GM19238 (cell line): ENCODE data around the gene PLXNB3.

Source experiments
- DNase-seq: peaks from one replicate; pipeline ENCODE4 v3.0.0; 2011; ENCODE audit warnings: low spot score; ENCODE audit not compliant: insufficient read length

Gene PLXNB3

DNA sequence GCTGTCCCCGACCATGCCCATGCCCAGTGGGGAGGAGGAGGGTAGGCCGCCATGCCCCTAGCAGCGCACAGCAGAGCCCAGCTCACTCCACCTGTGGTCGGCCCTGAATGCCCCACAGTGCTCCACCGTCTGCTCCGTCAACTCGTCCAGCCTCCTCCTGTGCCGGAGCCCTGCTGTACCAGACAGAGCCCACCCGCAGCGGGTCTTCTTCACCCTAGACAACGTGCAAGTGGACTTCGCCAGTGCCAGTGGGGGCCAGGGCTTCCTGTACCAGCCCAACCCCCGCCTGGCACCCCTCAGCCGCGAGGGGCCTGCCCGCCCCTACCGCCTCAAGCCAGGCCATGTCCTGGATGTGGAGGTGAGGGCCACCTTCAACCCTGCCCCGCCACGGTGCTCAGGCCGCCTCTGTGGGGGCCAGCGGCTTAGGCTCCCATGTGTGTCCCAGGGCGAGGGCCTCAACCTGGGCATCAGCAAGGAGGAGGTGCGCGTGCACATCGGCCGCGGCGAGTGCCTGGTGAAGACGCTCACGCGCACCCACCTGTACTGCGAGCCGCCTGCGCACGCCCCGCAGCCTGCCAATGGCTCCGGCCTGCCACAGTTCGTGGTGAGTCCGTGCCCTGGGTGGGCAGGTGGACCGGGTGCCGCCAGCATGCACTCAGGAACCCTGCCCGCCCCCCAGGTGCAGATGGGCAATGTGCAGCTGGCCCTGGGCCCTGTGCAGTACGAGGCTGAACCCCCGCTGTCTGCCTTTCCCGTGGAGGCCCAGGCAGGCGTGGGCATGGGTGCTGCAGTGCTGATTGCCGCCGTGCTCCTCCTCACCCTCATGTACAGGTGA, 9.9 kb downstream of the PLXNB3 start:
- no peak for DNase-seq

DNA sequence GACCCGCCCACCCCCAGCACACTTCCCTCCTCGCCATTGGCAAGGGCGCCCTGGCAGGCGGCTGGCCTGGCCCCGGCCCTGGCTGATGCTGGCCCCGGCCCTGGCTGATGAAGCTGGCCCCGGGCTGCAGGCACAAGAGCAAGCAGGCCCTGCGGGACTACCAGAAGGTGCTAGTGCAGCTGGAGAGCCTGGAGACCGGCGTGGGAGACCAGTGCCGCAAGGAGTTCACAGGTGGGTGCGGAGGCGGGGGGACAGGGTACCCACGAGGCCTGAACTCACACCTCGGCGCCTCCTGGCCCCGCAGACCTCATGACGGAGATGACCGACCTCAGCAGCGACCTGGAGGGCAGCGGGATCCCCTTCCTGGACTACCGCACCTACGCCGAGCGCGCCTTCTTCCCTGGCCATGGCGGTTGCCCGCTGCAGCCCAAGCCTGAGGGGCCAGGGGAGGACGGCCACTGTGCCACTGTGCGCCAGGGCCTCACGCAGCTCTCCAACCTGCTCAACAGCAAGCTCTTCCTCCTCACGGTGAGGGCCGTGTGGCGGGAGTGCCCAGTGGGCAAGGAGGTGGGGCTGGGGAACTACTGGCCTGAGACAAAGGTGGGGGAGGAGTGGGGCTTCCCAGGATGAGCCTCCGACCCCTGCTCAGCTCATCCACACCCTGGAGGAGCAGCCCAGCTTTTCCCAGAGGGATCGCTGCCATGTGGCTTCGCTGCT, 10.7 kb downstream of the PLXNB3 start:
- no peak for DNase-seq

DNA sequence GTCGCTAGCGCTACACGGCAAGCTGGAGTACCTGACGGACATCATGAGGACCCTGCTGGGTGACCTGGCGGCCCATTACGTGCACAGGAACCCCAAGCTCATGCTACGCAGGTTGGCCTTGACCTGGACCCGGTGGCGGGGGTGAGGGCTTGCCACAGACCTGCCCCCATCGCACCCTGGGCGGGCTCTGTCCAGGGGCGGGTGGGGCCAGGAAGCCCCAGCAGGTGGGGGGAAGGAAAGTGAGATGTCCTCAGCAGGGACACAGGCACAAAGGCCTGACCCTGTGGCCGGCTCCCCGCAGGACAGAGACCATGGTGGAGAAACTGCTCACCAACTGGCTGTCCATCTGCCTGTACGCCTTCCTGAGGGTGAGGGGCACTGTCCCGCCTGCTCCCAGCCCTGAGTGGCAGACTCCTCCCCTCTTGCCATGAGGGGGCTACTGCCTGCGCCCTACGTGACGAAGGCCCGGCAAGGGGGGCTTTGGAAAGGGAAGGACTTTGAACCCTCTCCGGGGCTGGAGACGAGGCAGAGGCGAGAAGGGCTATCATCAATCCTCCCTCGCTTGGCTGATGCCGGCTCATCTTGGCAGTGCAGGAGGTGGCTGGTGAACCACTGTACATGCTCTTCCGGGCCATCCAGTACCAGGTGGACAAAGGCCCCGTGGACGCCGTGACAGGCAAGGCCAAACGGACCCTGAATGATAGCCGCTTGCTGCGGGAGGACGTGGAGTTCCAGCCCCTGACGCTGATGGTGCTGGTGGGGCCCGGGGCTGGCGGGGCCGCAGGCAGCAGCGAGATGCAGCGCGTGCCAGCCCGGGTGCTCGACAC, 11.5 kb downstream of the PLXNB3 start:
- no peak for DNase-seq

DNA sequence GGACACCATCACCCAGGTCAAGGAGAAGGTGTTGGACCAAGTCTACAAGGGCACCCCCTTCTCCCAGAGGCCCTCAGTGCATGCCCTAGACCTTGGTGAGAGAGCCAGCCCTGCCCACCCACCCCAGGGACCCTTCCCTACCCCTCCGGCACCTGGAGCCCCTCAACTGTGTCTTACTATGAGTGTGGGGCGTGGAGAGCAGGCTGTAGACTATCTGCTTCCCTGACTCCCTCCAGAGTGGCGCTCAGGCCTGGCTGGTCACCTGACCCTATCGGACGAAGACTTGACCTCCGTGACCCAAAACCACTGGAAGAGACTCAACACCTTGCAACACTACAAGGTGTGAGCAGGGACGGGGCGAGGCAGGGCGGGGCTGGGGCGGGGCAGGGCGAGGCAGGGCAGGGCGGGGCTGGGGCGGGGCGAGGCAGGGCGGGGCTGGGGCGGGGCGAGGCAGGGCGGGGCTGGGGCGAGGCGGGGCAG, 12.1 kb downstream of the PLXNB3 start:
- no peak for DNase-seq

DNA sequence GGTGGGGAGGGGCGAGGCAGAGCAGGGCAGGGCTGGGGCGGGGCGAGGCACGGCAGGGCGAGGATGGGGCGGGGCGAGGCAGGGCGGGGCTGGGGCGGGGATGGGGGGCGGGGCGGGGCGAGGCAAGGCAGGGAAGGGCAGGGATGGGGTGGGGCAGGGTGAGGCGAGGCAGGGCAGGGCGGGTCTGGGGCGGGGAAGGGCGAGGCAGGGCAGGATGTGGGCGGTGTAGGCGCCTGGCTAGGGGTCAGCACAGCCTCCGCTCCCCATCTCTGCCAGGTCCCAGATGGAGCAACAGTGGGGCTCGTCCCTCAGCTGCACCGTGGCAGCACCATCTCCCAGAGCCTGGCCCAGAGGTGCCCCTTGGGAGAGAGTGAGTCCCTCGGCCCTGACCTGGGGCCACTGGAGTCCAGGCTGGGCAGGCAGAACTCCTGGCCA, 12.6 kb downstream of the PLXNB3 start:
- no peak for DNase-seq

DNA sequence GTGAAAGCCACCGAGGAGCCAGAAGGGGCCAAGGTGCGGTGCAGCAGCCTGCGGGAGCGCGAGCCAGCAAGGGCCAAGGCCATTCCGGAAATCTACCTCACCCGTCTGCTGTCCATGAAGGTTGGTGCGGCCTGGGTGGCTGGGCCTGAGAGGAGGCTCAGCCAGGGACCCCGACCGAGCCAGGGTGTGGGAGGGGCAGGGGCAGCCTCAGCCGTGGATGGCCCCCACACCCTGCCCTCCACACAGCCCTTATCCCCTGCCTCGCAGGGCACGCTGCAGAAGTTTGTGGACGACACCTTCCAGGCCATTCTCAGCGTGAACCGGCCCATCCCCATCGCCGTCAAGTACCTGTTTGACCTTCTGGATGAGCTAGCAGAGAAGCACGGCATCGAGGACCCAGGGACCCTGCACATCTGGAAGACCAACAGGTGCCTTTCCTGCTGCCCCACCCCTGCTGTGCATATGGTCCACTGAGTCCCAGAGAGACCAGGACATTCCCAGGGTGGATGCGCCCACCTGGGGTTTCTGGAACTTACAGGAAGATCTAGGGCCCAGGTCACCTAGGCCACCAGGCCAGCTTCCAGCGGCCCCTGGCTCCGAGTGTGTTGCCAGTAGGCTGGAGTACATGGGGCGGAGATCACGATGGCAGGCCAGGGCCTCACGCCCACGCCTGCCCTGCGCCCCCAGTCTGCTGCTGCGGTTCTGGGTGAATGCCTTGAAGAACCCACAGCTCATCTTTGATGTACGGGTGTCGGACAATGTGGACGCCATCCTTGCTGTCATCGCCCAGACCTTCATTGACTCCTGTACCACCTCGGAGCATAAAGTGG, 13.4 kb downstream of the PLXNB3 start:
- no peak for DNase-seq

DNA sequence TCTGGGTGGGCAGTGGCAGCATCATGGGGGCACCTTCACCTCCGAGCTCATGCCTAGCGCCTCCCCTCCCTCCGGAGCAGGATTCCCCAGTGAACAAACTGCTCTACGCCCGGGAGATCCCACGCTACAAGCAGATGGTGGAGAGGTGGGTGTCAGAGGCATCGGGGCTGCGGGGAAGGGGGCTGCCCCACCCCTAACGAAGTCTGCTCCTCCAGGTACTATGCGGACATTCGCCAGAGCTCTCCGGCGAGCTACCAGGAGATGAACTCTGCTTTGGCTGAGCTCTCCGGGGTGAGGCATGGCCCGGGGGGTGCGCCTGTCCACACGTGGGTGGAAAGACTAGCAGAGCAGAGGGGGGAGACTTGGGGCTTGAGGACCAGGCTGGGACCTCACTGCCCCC, 14.1 kb downstream of the PLXNB3 start:
- DNase-seq = no peak

DNA sequence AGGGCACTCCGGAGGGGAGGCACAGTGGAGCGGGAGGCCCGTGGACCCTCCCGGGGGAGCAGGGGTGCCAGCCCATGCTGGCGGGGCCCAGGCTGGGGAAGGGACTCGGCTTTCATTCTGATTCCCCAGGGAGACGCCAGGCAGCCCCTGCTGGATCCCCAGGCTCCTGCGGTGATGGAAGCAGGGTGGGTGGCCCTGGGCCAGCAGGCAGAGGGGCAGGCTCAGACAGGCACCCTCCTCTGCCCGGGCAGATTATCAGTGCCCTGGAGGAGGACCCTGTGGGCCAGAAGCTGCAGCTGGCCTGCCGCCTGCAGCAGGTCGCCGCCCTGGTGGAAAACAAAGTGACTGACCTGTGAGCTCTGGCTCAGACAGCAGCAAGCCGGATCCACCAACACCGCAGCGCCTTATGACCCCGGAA, 14.6 kb downstream of the PLXNB3 start:
- DNase-seq = no peak

DNA sequence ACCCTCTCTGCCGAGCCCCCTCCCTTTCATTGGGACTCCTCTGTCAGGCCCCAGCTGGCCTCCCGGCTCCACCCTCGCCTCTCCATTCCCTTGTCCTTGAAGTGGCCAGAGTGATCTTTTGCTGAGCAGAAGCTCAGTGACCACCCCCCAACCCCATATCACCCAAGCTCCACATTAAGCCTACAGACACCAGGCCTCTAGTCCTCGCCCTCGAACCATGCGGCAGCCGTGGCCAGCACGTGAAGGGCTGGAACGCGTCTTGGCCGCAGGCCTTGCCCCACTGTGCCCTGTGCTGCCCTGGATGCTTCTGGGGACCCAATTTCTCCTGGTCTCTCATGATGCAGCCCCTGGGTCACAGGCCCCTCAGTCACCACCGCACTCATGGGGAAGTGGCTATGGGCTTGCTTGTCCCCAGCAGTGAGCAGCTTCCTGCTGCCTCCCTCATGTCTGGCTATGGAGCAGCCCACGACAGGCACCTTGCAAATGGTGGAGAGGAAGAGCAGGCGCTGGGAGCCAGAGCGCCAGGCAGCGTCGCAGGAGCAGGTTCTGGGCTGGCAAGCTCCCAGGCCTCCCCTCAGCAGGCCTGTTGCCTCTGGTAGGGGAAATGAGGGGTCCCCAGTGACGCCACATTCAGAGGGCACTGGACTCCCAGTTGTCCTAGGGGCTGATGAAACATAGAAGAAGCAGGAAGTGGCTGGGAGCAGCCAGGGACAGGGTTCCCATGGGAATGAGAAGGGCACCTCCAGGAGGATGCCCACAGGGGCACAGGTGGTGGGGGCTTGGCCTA, 16.0 kb downstream of the PLXNB3 start:
- DNase-seq = no peak

DNA sequence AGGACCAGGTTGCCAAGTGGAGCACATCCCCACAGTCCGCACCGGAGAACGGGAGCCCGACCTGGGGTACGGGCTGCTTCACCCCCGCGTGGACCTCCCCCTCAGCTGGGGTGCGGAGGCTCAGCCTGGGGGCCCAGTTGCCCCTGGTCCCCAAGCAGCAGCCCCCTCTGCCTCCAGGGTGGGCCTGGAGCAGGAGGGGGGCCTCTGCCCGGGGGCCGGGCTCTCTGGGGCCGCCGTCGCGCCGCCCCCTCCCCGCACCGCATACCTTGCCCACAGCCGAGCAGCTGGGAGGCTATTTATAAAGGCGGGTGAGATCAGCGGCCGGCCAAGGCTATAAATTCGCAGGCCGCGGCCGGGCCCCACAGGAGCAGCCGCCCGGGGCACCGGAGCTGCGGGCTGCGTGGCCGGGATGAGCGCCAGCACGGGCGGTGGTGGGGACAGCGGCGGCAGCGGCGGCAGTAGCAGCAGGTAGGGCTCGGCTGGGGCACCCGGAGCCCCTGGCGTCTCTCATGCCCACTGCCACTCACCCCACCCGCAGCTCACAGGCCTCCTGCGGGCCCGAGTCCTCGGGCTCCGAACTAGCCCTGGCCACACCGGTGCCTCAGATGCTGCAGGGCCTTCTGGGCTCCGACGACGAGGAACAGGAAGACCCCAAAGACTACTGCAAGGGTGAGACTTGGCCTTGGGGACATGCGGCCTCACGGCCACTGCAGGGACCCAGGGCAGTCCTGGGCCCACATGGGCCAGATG, 16.8 kb downstream of the PLXNB3 start, which contains the start of gene SRPK3:
SRPK3 (plus strand) TSS at position 364 of the 750 bp plus-strand sequence; CDS start at position 410, 46 bp downstream.
- no peak for DNase-seq

DNA sequence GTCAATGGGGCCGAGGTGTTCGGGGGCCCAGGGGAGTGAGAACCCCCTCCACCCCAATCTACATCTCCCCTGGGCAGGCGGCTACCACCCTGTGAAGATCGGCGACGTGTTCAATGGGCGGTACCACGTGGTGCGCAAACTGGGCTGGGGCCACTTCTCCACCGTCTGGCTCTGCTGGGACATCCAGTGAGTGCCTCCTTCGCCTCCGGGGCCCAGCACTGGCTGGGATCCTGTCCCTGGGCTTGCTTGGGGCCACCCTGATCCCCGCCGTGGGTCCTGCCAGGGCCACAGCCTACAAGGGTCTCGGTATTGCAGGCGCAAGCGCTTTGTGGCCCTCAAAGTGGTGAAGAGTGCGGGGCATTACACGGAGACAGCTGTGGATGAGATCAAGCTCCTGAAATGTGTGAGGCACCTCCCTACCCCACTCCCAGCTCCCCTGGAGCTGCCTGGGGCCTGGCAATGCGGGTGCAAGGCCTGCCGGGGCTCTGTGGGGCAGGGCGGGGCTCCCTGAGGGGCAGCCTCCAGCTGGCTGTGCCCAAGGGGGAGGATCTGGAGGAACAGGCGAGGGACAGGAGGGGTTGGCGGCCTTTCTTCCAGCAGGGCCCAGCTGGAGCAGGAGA, 17.5 kb downstream of the PLXNB3 start:
- DNase-seq = no peak

DNA sequence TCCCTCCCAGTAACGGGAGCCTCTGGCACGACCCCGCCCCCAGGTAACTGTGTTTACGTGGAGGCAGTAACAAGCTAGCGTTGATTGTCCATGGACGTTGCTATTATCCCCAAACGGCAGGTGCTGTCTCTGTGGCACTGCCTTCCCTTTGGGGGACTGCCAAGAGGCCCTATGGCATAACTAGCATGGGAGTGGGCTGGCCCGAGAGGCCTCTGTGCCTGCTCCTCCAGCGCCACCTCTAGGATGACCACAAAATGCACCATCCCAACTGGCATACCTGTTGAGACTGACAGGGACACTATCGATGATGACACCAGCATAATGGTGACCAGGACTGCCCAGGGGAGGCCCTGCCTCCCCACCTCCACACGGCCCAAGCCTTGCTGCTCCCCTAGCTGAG, 18.3 kb downstream of the PLXNB3 start:
- no peak for DNase-seq

DNA sequence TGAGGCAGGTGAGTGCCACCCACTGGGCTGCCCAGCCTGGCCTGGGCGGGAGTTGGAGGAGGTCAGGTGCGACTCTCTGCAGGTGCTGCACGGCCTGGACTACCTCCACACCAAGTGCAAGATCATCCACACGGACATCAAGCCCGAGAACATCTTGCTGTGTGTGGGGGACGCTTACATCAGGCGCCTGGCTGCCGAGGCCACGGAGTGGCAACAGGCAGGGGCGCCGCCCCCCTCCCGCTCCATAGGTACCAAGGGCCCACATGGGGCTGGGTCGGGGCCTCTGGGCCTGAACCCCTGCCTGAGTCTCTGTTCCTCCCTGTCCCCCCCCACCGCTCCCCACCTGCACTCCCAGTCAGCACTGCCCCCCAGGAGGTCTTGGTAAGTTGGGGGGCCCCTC, 18.8 kb downstream of the PLXNB3 start:
- no peak for DNase-seq

DNA sequence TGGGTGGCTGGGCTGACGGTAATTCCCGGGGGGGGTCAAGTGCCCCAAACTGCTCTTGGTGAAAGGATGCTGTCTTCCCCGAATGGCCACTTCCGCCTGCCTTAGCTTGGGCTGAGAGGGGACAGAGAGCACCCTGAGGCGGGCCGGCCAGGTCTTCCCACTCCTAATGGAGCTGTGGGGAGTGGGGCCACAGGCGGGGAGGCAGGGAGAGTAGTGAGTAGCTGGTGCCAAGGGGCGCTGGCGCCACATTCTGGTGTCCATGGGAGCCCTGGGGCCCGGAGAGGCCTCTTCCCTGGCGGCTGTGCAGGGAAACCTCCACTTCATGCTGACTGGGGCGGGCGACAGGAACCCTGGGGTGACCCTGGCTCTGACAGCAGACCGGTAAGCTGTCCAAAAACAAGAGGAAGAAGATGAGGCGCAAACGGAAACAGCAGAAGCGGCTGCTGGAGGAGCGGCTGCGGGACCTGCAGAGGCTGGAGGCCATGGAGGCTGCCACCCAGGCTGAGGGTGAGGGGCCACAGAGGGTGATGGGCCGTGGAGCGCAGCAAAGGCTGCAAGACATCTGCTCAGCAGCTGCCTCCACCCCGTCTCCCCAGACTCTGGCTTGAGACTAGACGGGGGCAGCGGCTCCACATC, 19.4 kb downstream of the PLXNB3 start:
- DNase-seq = no peak

DNA sequence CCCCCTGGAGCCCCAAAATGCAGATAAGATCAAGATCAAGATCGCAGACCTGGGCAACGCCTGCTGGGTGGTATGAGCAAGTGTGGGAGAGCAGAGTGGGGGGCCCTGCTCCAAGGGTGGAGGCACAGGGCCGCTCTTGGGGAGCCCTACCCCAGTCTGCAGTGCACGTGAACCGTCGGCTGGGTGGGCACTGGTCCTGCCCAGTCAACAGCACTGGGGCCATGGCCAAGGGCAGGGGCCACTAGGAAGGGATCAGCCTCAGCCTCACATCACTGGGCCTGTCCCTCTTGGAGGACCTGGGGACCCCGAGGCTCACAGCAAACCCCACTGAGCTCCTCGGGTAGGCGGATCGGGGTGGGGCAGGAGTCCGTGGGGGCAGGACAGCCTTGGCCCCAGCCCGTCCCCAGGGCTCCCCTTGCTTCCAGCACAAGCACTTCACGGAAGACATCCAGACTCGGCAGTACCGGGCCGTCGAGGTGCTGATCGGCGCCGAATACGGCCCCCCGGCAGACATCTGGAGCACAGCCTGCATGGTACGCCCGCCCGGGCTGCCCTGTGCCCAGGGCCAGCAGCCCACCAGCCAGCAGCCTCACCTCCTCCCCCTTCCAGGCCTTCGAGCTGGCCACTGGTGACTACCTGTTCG, 20.4 kb downstream of the PLXNB3 start:
- no peak for DNase-seq

DNA sequence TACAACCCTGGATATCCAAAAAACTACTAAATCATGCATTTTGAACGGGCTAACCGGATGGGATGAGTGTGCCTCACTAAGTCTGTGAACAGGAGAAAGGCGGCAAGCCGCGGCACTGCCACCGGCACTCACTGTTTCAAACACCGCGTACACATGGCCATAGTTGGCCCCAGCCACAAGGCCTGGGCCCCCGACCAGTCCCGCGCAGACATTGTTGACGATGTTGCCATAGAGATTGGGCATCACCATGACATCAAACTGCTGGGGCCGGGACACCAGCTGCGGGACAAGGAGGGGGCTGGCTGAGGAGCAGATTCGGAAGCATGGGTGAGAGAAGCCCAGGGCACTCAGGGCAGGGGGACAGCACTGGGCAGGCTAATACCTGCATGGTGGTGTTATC, 22.6 kb downstream of the PLXNB3 start:
- no peak for DNase-seq

DNA sequence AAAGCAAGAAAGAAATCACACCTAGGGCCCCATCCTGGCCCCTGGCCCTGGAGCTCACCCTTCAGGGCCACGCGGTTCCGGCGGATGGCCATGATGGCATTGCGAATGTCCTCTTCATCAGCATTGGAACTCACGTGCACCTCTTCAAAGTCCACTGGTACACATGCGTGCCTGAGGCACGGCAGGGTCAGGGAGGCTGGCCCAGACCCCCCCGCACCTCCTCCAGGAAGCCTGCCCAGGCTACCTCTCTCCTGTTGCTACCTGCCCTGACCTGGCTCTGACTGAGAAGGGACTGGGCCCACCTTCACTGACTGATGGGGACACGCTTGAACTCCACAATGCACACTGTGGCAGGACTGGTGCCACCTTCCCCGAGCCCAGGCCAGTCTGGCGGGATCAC, 25.6 kb downstream of the PLXNB3 start:
- DNase-seq = no peak
